RWPE1 (cell line): ENCODE measurements around the gene HDAC4.

Source experiments
- CTCF ChIA-PET: fragments of 350-600 bp; sonication (Branson Sonifier 250); formaldehyde crosslinking; extraction: SDS; loops from one replicate; lab custom pipeline; 2021; lab: Yijun Ruan, JAX
- POLR2A ChIA-PET: fragments of 400-600 bp; formaldehyde crosslinking; extraction: SDS; loops from one replicate; lab custom pipeline; 2020; ENCODE audit warnings: antibody characterized with exemption; ENCODE audit not compliant: low non-redundant PET; lab: Yijun Ruan, JAX
- DNase-seq: peaks from one replicate; pipeline ENCODE4 v3.0.0; 2012; ENCODE audit warnings: low spot score
- H3K27ac ChIP-seq: fragments of 450-650 bp; 2 replicates; pipeline ENCODE4 v1.5.1; 2017
- CTCF ChIP-seq: fragments of 450-650 bp; conservative IDR thresholded peaks from 2 replicates; pipeline ENCODE4 v1.5.1; 2017; ENCODE audit warnings: low read depth, mild to moderate bottlenecking

HDAC4 gene

GRCh38 chr2:239212121-239212928, 188.5 kb downstream of the HDAC4 start:
- no peak overlapping the region for H3K27ac ChIP-seq
- no peak for DNase-seq
- ChIA-PET CTCF (interaction anchor here (0.5 to 0.6 kb wide), 2 partner anchors 454 to 519 kb away, joined by 3 to 4 read pairs; no protein-coding TSS in a partner anchor), POLR2A (no interaction called here)
- TF ChIP-seq CTCF = no peak

- no peak for TF ChIP-seq CTCF
- ChIA-PET CTCF (no interaction called here), POLR2A (no interaction called here)
- DNase-seq = no peak
- H3K27ac ChIP-seq = no peak overlapping the region
Observed at GRCh38 chr2:239211396-239212094, 189.3 kb downstream of the HDAC4 start.

GRCh38 chr2:239209783-239210182, 191.0 kb downstream of the HDAC4 start:
- TF ChIP-seq CTCF = no peak
- ChIA-PET CTCF (no interaction called here), POLR2A (no interaction called here)

GRCh38 chr2:239208465-239209180, 192.2 kb downstream of the HDAC4 start:
- ChIA-PET POLR2A (no interaction called here), CTCF (interaction anchor here (0.6 to 0.7 kb wide), 2 partner anchors 27 to 57 kb away, joined by 3 read pairs; no protein-coding TSS in a partner anchor)
- H3K27ac ChIP-seq = no peak overlapping the region
- no peak for TF ChIP-seq CTCF
- no peak for DNase-seq

More at GRCh38 chr2:239209783-239210182, 191.0 kb downstream of the HDAC4 start:
- H3K27ac ChIP-seq = no peak overlapping the region
- DNase-seq = no peak

GRCh38 chr2:239206851-239207250, 194.0 kb downstream of the HDAC4 start:
- CTCF ChIA-PET = no interaction called here
- no peak for DNase-seq
- POLR2A ChIA-PET = no interaction called here

More at GRCh38 chr2:239206851-239207250, 194.0 kb downstream of the HDAC4 start:
- no peak for TF ChIP-seq CTCF
- no peak overlapping the region for H3K27ac ChIP-seq
